Lower leg skin (tissue), 4 donors: Measurements from ENCODE around the gene SFMBT1. TPM values are rescaled to one million over a fixed set of nuclear protein-coding genes. Genes with fewer than 3 reads are reported as not detected.
A peak's percentile ranks its signal among the peaks of the same experiment; 100 is the strongest.

Experiments
- DNase-seq, 2 donors: peaks; one replicate each; pipeline ENCODE4 v3.0.0-alpha.2; 2019; ENCODE audit warnings: low spot score in 2 of 2
- H3K4me3 ChIP-seq: fragments of 200-600 bp; sonication (generic); 2 replicates; pipeline ENCODE4 v1.5.1; 2017; ENCODE audit warnings: mild to moderate bottlenecking, low read depth; ENCODE audit not compliant: poor library complexity, severe bottlenecking
- CTCF ChIP-seq, 3 donors: fragments of 450-650 bp; IDR thresholded peaks; one replicate each; pipeline ENCODE4 v1.5.1; 2016; ENCODE audit warnings: antibody characterized with exemption in 3 of 3, mild to moderate bottlenecking in 3 of 3, moderate library complexity in 2 of 3
- POLR2A ChIP-seq, 2 donors: fragments of 450-650 bp; IDR thresholded peaks; one replicate each; pipeline ENCODE4 v1.6.1; 2016 to 2017; ENCODE audit warnings: antibody characterized with exemption in 2 of 2, mild to moderate bottlenecking in 1 of 2, moderate library complexity in 1 of 2
- WGBS, 2 donors: methylation state at CpG; one replicate each; pipeline ENCODE4 v1.1.5; 2018; 5-methylcytosine and 5-hydroxymethylcytosine counted together
- intact Hi-C: fragments of 100-400 bp; cut with DNase I; formaldehyde crosslinking; loops from one replicate; pipeline ENCODE4 v1.15.0; 2023; ENCODE audit warnings: low total_unique reads
- total RNA-seq, 4 donors: library from RNA; depleted of rRNA; stranded (reverse); fragments of >200 nt; gene quantifications; one replicate each; pipeline ENCODE4 v1.1.0, GENCODE V29; 2016

The SFMBT1 gene
- total RNA-seq, 4 donors from 2014 or later = 9.5 to 24.3 (median 14.4) TPM

- DNase-seq = no peak
- TF ChIP-seq CTCF (IDR thresholded peaks at IDR 0.05) = no peak
- no peak for TF ChIP-seq POLR2A (IDR thresholded peaks at IDR 0.05)
- H3K4me3 ChIP-seq = no peak overlapping the region
- intact Hi-C loops = no loop called here
- 73 to 81% methylated on average over 5 of the region's 5 CpGs for WGBS, 2 donors
These were observed 159.7 kb downstream of the SFMBT1 start for GRCh38 chr3:52886049-52886730.

- TF ChIP-seq POLR2A (IDR thresholded peaks at IDR 0.05) (no peak), CTCF (IDR thresholded peaks at IDR 0.05) (no peak)
- no peak overlapping the region for H3K4me3 ChIP-seq
- no peak for DNase-seq
- WGBS, 2 donors = 91 to 92% methylated on average over 4 of the region's 4 CpGs
- intact Hi-C loops = no loop called here
These were observed 163.5 kb downstream of the SFMBT1 start for GRCh38 chr3:52882377-52882776.

GRCh38 chr3:52881871-52882270 is 164.0 kb downstream of the SFMBT1 start:
- intact Hi-C loops = no loop called here
- 78 to 84% methylated on average over 4 of the region's 4 CpGs for WGBS, 2 donors
- TF ChIP-seq CTCF (IDR thresholded peaks at IDR 0.05) = no peak
- no peak for TF ChIP-seq POLR2A (IDR thresholded peaks at IDR 0.05)
- DNase-seq = peak in 1 of 2 donors; percentile 46
- no peak overlapping the region for H3K4me3 ChIP-seq

- no peak for DNase-seq
- WGBS, 2 donors = 89 to 96% methylated on average over 3 of the region's 3 CpGs
- H3K4me3 ChIP-seq = no peak overlapping the region
- no peak for TF ChIP-seq POLR2A (IDR thresholded peaks at IDR 0.05)
- TF ChIP-seq CTCF (IDR thresholded peaks at IDR 0.05) = no peak
- intact Hi-C loops = no loop called here
These were observed 165.4 kb downstream of the SFMBT1 start for GRCh38 chr3:52880474-52880873.

- 86 to 89% methylated on average over 5 of the region's 5 CpGs for WGBS, 2 donors
- intact Hi-C loops = no loop called here
- no peak overlapping the region for H3K4me3 ChIP-seq
- TF ChIP-seq CTCF (IDR thresholded peaks at IDR 0.05) (no peak), POLR2A (IDR thresholded peaks at IDR 0.05) (no peak)
- DNase-seq = no peak
These were observed 165.8 kb downstream of the SFMBT1 start for GRCh38 chr3:52880047-52880446.

GRCh38 chr3:52879581-52879980 is 166.3 kb downstream of the SFMBT1 start:
- H3K4me3 ChIP-seq = no peak overlapping the region
- intact Hi-C loops = no loop called here
- DNase-seq = no peak
- WGBS, 2 donors = 75 to 83% methylated on average over 4 of the region's 4 CpGs
- TF ChIP-seq POLR2A (IDR thresholded peaks at IDR 0.05) (no peak), CTCF (IDR thresholded peaks at IDR 0.05) (no peak)
